Measurements from ENCODE around the gene NUP155. TPM values are rescaled to one million over a fixed set of nuclear protein-coding genes. Genes with fewer than 3 reads are reported as not detected.

NUP155 gene
- total RNA-seq, 1 donor from 2014 or later, result 89.3 TPM

GRCh38 chr5:37316027-37316426 is 54.9 kb downstream of the NUP155 start:
- H3F3A ChIP-seq (ENCODE audit: low read depth), result no peaks in the 10 kb centered on the region
- H3K27ac Mint-ChIP-seq, result no peak overlapping the region

GRCh38 chr5:37310360-37310759 is 60.5 kb downstream of the NUP155 start:
- H3K36me3 Mint-ChIP-seq, result peaks cover 24% of the 10 kb centered on the region
- H3F3A ChIP-seq (ENCODE audit: low read depth), result no peaks in the 10 kb centered on the region
- H3K79me2 ChIP-seq (ENCODE audit: low read depth), result no peaks in the 10 kb centered on the region
- H4K20me1 ChIP-seq (ENCODE audit: low read depth), result no peaks in the 10 kb centered on the region
- H3K4me2 ChIP-seq, result no peak overlapping the region
- no peak overlapping the region for H3K9ac ChIP-seq
- no peaks in the 10 kb centered on the region for H3K27me3 ChIP-seq
- no peak overlapping the region for H3K27ac Mint-ChIP-seq
- no peak overlapping the region for H3K4me3 Mint-ChIP-seq
- H3K27me3 Mint-ChIP-seq (ENCODE audit: insufficient read depth, low read depth), result no peaks in the 10 kb centered on the region
- no peak overlapping the region for H2AFZ ChIP-seq (replicated peaks)
- no peaks in the 10 kb centered on the region for H3K9me3 Mint-ChIP-seq
- H3K4me3 ChIP-seq, result no peak overlapping the region
- TF ChIP-seq CTCF (IDR thresholded peaks at IDR 0.05) (no peak), EZH2phosphoT487 (IDR thresholded peaks at IDR 0.05) (no peak), EZH2 (IDR thresholded peaks at IDR 0.05) (no peak)
- DNase-seq (ENCODE audit: low spot score), result no peak
- H3K4me1 Mint-ChIP-seq, result no peaks in the 10 kb centered on the region
- no peaks in the 10 kb centered on the region for H3K4me1 ChIP-seq
- H3K9me3 ChIP-seq (ENCODE audit: low read depth), result no peaks in the 10 kb centered on the region
- peaks cover 32% of the 10 kb centered on the region for H3K36me3 ChIP-seq
- H3K27ac ChIP-seq, result no peak overlapping the region

More at GRCh38 chr5:37316027-37316426, 54.9 kb downstream of the NUP155 start:
- H3K36me3 ChIP-seq, result peaks cover 24% of the 10 kb centered on the region
- H3K9me3 Mint-ChIP-seq, result no peaks in the 10 kb centered on the region
- H3K4me1 Mint-ChIP-seq, result no peaks in the 10 kb centered on the region
- no peak overlapping the region for H3K4me2 ChIP-seq
- H3K9ac ChIP-seq, result no peak overlapping the region
- no peaks in the 10 kb centered on the region for H3K9me3 ChIP-seq (ENCODE audit: low read depth)
- H3K36me3 Mint-ChIP-seq, result peaks cover 28% of the 10 kb centered on the region
- H3K27ac ChIP-seq, result no peak overlapping the region
- H3K79me2 ChIP-seq (ENCODE audit: low read depth), result no peaks in the 10 kb centered on the region
- no peak overlapping the region for H2AFZ ChIP-seq (replicated peaks)
- TF ChIP-seq EZH2phosphoT487 (IDR thresholded peaks at IDR 0.05), result no peak
- TF ChIP-seq EZH2 (IDR thresholded peaks at IDR 0.05), result no peak
- no peak for TF ChIP-seq CTCF (IDR thresholded peaks at IDR 0.05)
- no peaks in the 10 kb centered on the region for H4K20me1 ChIP-seq (ENCODE audit: low read depth)
- no peaks in the 10 kb centered on the region for H3K4me1 ChIP-seq
- H3K27me3 Mint-ChIP-seq (ENCODE audit: insufficient read depth, low read depth), result no peaks in the 10 kb centered on the region
- no peak overlapping the region for H3K4me3 Mint-ChIP-seq
- DNase-seq (ENCODE audit: low spot score), result no peak
- H3K27me3 ChIP-seq, result no peaks in the 10 kb centered on the region
- H3K4me3 ChIP-seq, result no peak overlapping the region

DNA sequence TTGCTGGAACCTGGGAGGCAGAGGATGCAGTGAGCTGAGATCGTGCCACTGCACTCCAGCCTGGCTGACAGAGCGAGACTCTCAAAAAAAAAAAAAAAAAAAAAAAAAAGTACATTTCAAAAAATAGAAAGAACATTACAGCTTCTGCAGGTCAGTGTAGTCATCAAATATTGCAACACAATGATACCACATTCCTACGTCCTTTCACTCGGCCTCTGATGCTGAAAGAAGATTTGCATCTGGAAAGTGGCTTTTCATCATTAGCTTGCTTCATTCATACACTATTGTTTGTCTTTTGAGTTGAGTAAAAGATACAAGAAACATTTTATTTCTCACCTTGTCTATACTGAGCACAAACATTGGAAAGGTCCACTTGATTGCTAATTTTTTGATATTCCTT is 62.1 kb downstream of the NUP155 start:
- H3K4me3 Mint-ChIP-seq, result no peak overlapping the region
- no peak overlapping the region for H3K27ac Mint-ChIP-seq
- Histone ChIP-seq H3K27me3 (no peaks in the 10 kb centered on the region), H3K4me1 (no peaks in the 10 kb centered on the region), H3K36me3 (peaks cover 34% of the 10 kb centered on the region), H3K79me2 (ENCODE audit: low read depth) (no peaks in the 10 kb centered on the region), H3K9me3 (ENCODE audit: low read depth) (no peaks in the 10 kb centered on the region), H3K9ac (no peak overlapping the region), H3K4me3 (no peak overlapping the region), H3K4me2 (no peak overlapping the region), H2AFZ (replicated peaks) (no peak overlapping the region), H3F3A (ENCODE audit: low read depth) (no peaks in the 10 kb centered on the region), H3K27ac (no peak overlapping the region), H4K20me1 (ENCODE audit: low read depth) (no peaks in the 10 kb centered on the region)
- DNase-seq (ENCODE audit: low spot score), result no peak
- TF ChIP-seq CTCF (IDR thresholded peaks at IDR 0.05) (no peak), EZH2phosphoT487 (IDR thresholded peaks at IDR 0.05) (no peak), EZH2 (IDR thresholded peaks at IDR 0.05) (no peak)
- no peaks in the 10 kb centered on the region for H3K27me3 Mint-ChIP-seq (ENCODE audit: insufficient read depth, low read depth)
- H3K36me3 Mint-ChIP-seq, result peaks cover 20% of the 10 kb centered on the region
- H3K4me1 Mint-ChIP-seq, result no peaks in the 10 kb centered on the region
- no peaks in the 10 kb centered on the region for H3K9me3 Mint-ChIP-seq
